Stimulated activated CD8-positive, alpha-beta memory T cell treated with anti-CD3 and anti-CD28 coated beads, Interleukin-15, amount 100 ng/mL, for 48 hours (primary cell): ENCODE measurements around the gene DDIT3.

Experiments used
- DNase-seq, 2 donors: peaks; one replicate each; pipeline ENCODE4 v3.0.0-alpha.2; 2020; ENCODE audit warnings: low read depth in 2 of 2

DDIT3 gene

GRCh38 chr12:57485695-57486094 is 34.6 kb downstream of the DDIT3 start:
- DNase-seq = no peak

- DNase-seq = no peak
These were observed 36.8 kb downstream of the DDIT3 start for GRCh38 chr12:57483466-57483865.

- DNase-seq = no peak
These were observed 38.6 kb downstream of the DDIT3 start for GRCh38 chr12:57481671-57482070.

- DNase-seq = no peak
These were observed 40.8 kb downstream of the DDIT3 start, which contains the start of gene ARHGAP9 for GRCh38 chr12:57479376-57480115. ARHGAP9 (minus strand) TSS chr12:57479866; CDS start chr12:57479406, 460 bp downstream.

GRCh38 chr12:57479043-57479375 is 41.3 kb downstream of the DDIT3 start:
- no peak for DNase-seq

GRCh38 chr12:57477710-57478681 is 42.3 kb downstream of the DDIT3 start:
- DNase-seq = no peak

GRCh38 chr12:57476993-57477709 is 43.2 kb downstream of the DDIT3 start:
- no peak for DNase-seq

GRCh38 chr12:57476162-57476992 is 43.9 kb downstream of the DDIT3 start:
- peak; percentile 72 to 75 for DNase-seq

- no peak for DNase-seq
These were observed 44.8 kb downstream of the DDIT3 start for GRCh38 chr12:57475271-57476161.

GRCh38 chr12:57474862-57475261 is 45.5 kb downstream of the DDIT3 start:
- no peak for DNase-seq

GRCh38 chr12:57474430-57474829 is 45.9 kb downstream of the DDIT3 start:
- no peak for DNase-seq

- DNase-seq = no peak
These were observed 46.4 kb downstream of the DDIT3 start for GRCh38 chr12:57473886-57474285.

GRCh38 chr12:57473392-57473791 is 46.9 kb downstream of the DDIT3 start:
- no peak for DNase-seq

- DNase-seq = no peak
These were observed 47.9 kb downstream of the DDIT3 start for GRCh38 chr12:57472391-57472790.

- no peak for DNase-seq
These were observed 48.7 kb downstream of the DDIT3 start for GRCh38 chr12:57471661-57472060.

- no peak for DNase-seq
These were observed 49.2 kb downstream of the DDIT3 start for GRCh38 chr12:57470970-57471656.

GRCh38 chr12:57470286-57470969 is 49.9 kb downstream of the DDIT3 start:
- DNase-seq = no peak

- no peak for DNase-seq
These were observed 50.8 kb downstream of the DDIT3 start for GRCh38 chr12:57469296-57470164.
